Ovary (tissue), 3 donors: ENCODE results near the gene MAP2K6.

Experiments
- EP300 ChIP-seq: sonication (generic); formaldehyde crosslinking; IDR thresholded peaks from one replicate; pipeline ENCODE4 v1.6.1; 2017; ENCODE audit warnings: antibody characterized with exemption
- POLR2A ChIP-seq: fragments of 450-650 bp; IDR thresholded peaks from one replicate; pipeline ENCODE4 v1.6.1; 2017; ENCODE audit warnings: antibody characterized with exemption, mild to moderate bottlenecking, moderate library complexity
- TF ChIP-seq, protein P1 (sequence below), 3 donors: fragments of 450-650 bp in 2 of 3; fragments of 200-600 bp in 1 of 3; IDR thresholded peaks; one replicate each; pipeline versions ENCODE4 v1.5.1 to v1.8.0; 2016 to 2022; ENCODE audit warnings: antibody characterized with exemption in 3 of 3, mild to moderate bottlenecking in 1 of 3
- donor health status: DM: no; HTN: no; CAD: no.

GRCh38 chr17:69460963-69461922, 46.7 kb downstream of the MAP2K6 start:
- TF ChIP-seq, protein P1, sequence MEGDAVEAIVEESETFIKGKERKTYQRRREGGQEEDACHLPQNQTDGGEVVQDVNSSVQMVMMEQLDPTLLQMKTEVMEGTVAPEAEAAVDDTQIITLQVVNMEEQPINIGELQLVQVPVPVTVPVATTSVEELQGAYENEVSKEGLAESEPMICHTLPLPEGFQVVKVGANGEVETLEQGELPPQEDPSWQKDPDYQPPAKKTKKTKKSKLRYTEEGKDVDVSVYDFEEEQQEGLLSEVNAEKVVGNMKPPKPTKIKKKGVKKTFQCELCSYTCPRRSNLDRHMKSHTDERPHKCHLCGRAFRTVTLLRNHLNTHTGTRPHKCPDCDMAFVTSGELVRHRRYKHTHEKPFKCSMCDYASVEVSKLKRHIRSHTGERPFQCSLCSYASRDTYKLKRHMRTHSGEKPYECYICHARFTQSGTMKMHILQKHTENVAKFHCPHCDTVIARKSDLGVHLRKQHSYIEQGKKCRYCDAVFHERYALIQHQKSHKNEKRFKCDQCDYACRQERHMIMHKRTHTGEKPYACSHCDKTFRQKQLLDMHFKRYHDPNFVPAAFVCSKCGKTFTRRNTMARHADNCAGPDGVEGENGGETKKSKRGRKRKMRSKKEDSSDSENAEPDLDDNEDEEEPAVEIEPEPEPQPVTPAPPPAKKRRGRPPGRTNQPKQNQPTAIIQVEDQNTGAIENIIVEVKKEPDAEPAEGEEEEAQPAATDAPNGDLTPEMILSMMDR (IDR thresholded peaks at IDR 0.05) = no peak
- no peak for TF ChIP-seq POLR2A
- no peak for TF ChIP-seq EP300
